Measurements from ENCODE around the gene TMEM243.
"Not testable (repeated sequence)": the region's sequence is repeated elsewhere in the genome, so short reads cannot be mapped to it uniquely, and the experiment has no call there.

The TMEM243 gene

GRCh38 chr7:87219545-87220025 lies at the start of gene TMEM243:
Gene TMEM243, minus strand, starts transcription at chr7:87219732. Its CDS starts 229 bp downstream, at chr7:87219503.
- DNase-seq (ENCODE audit: extremely low read depth in 1 of 2, low read depth in 1 of 2), result peak; percentile 71 to 74

GRCh38 chr7:87267239-87267900 lies 47.8 kb upstream of the TMEM243 start:
- DNase-seq (ENCODE audit: extremely low read depth in 1 of 2, low read depth in 1 of 2), result no peak

GRCh38 chr7:87263537-87263936 lies 44.0 kb upstream of the TMEM243 start:
- no peak for DNase-seq (ENCODE audit: extremely low read depth in 1 of 2, low read depth in 1 of 2)

GRCh38 chr7:87253589-87254087 lies 34.1 kb upstream of the TMEM243 start:
- no peak for DNase-seq (ENCODE audit: extremely low read depth in 1 of 2, low read depth in 1 of 2)

GRCh38 chr7:87245671-87246070 lies 26.1 kb upstream of the TMEM243 start:
- DNase-seq (ENCODE audit: extremely low read depth in 1 of 2, low read depth in 1 of 2), result not testable (repeated sequence)

GRCh38 chr7:87238464-87239051 lies 19.0 kb upstream of the TMEM243 start:
- DNase-seq (ENCODE audit: extremely low read depth in 1 of 2, low read depth in 1 of 2), result not testable (repeated sequence)

- DNase-seq (ENCODE audit: extremely low read depth in 1 of 2, low read depth in 1 of 2), result no peak
Observed at GRCh38 chr7:87234949-87235348, 15.4 kb upstream of the TMEM243 start.

- no peak for DNase-seq (ENCODE audit: extremely low read depth in 1 of 2, low read depth in 1 of 2)
Observed at GRCh38 chr7:87231711-87232110, 12.2 kb upstream of the TMEM243 start.

GRCh38 chr7:87231258-87231657 lies 11.7 kb upstream of the TMEM243 start:
- no peak for DNase-seq (ENCODE audit: extremely low read depth in 1 of 2, low read depth in 1 of 2)

GRCh38 chr7:87226495-87226894 lies 7.0 kb upstream of the TMEM243 start:
- DNase-seq (ENCODE audit: extremely low read depth in 1 of 2, low read depth in 1 of 2), result no peak

GRCh38 chr7:87225696-87226095 lies 6.2 kb upstream of the TMEM243 start:
- no peak for DNase-seq (ENCODE audit: extremely low read depth in 1 of 2, low read depth in 1 of 2)

GRCh38 chr7:87223666-87224065 lies 4.1 kb upstream of the TMEM243 start:
- no peak for DNase-seq (ENCODE audit: extremely low read depth in 1 of 2, low read depth in 1 of 2)

GRCh38 chr7:87220734-87221215 lies 1.2 kb upstream of the TMEM243 start:
- no peak for DNase-seq (ENCODE audit: extremely low read depth in 1 of 2, low read depth in 1 of 2)

- DNase-seq (ENCODE audit: extremely low read depth in 1 of 2, low read depth in 1 of 2), result peak; percentile 71 to 72
Observed at GRCh38 chr7:87220026-87220733, 648 bp upstream of the TMEM243 start.

- no peak for DNase-seq (ENCODE audit: extremely low read depth in 1 of 2, low read depth in 1 of 2)
Observed at GRCh38 chr7:87218796-87219544, 562 bp downstream of the TMEM243 start.

- no peak for DNase-seq (ENCODE audit: extremely low read depth in 1 of 2, low read depth in 1 of 2)
Observed at GRCh38 chr7:87217983-87218653, 1.4 kb downstream of the TMEM243 start.

GRCh38 chr7:87216701-87217508 lies 2.6 kb downstream of the TMEM243 start:
- peak in 1 of 2 donors; percentile 42 for DNase-seq (ENCODE audit: extremely low read depth in 1 of 2, low read depth in 1 of 2)

GRCh38 chr7:87215046-87215445 lies 4.5 kb downstream of the TMEM243 start:
- no peak for DNase-seq (ENCODE audit: extremely low read depth in 1 of 2, low read depth in 1 of 2)

GRCh38 chr7:87213811-87214210 lies 5.7 kb downstream of the TMEM243 start:
- no peak for DNase-seq (ENCODE audit: extremely low read depth in 1 of 2, low read depth in 1 of 2)
